Activated effector memory CD4-positive, alpha-beta T cell treated with anti-CD3 and anti-CD28 coated beads, Interleukin-2, amount 50 U/mL, for 16 hours (primary cell): ENCODE measurements around the gene KCNMA1.

Source experiments
- DNase-seq: peaks from one replicate; pipeline ENCODE4 v3.0.0-alpha.2; 2020

The KCNMA1 gene

GRCh38 chr10:77386365-77386764, 251.2 kb downstream of the KCNMA1 start:
- DNase-seq = no peak

GRCh38 chr10:77385315-77385714, 252.3 kb downstream of the KCNMA1 start:
- no peak for DNase-seq

- no peak for DNase-seq
Measured at GRCh38 chr10:77383861-77384553, 253.6 kb downstream of the KCNMA1 start.

- DNase-seq = no peak
Measured at GRCh38 chr10:77381750-77382149, 255.9 kb downstream of the KCNMA1 start.

GRCh38 chr10:77380723-77381122, 256.9 kb downstream of the KCNMA1 start:
- DNase-seq = no peak

GRCh38 chr10:77380191-77380590, 257.4 kb downstream of the KCNMA1 start:
- no peak for DNase-seq

- no peak for DNase-seq
Measured at GRCh38 chr10:77378366-77379349, 258.9 kb downstream of the KCNMA1 start.

- no peak for DNase-seq
Measured at GRCh38 chr10:77377678-77378352, 259.8 kb downstream of the KCNMA1 start.

- no peak for DNase-seq
Measured at GRCh38 chr10:77377034-77377433, 260.6 kb downstream of the KCNMA1 start.

- DNase-seq = no peak
Measured at GRCh38 chr10:77374189-77374656, 263.4 kb downstream of the KCNMA1 start.

- no peak for DNase-seq
Measured at GRCh38 chr10:77371848-77372799, 265.5 kb downstream of the KCNMA1 start.

GRCh38 chr10:77371421-77371820, 266.2 kb downstream of the KCNMA1 start:
- no peak for DNase-seq

GRCh38 chr10:77368006-77368405, 269.6 kb downstream of the KCNMA1 start:
- DNase-seq = no peak

GRCh38 chr10:77363210-77363609, 274.4 kb downstream of the KCNMA1 start:
- DNase-seq = no peak

GRCh38 chr10:77361831-77362230, 275.8 kb downstream of the KCNMA1 start:
- DNase-seq = no peak

- no peak for DNase-seq
Measured at GRCh38 chr10:77361426-77361825, 276.2 kb downstream of the KCNMA1 start.

- no peak for DNase-seq
Measured at GRCh38 chr10:77360835-77361234, 276.8 kb downstream of the KCNMA1 start.

- DNase-seq = no peak
Measured at GRCh38 chr10:77359950-77360520, 277.6 kb downstream of the KCNMA1 start.

GRCh38 chr10:77359287-77359691, 278.3 kb downstream of the KCNMA1 start:
- no peak for DNase-seq

- no peak for DNase-seq
Measured at GRCh38 chr10:77358656-77359055, 279.0 kb downstream of the KCNMA1 start.

- DNase-seq = no peak
Measured at GRCh38 chr10:77357611-77358310, 279.8 kb downstream of the KCNMA1 start.
